GM19455 (cell line): ENCODE results near the gene UTP14C.
"Not testable (repeated sequence)": the region's sequence is repeated elsewhere in the genome, so short reads cannot be mapped to it uniquely, and the experiment has no call there.

Source experiments
- ATAC-seq: cut with Tn5 transposase; IDR thresholded peaks from one replicate; pipeline ENCODE4 v1.9.1; 2021; ENCODE audit not compliant: unreplicated experiment

Gene UTP14C

DNA sequence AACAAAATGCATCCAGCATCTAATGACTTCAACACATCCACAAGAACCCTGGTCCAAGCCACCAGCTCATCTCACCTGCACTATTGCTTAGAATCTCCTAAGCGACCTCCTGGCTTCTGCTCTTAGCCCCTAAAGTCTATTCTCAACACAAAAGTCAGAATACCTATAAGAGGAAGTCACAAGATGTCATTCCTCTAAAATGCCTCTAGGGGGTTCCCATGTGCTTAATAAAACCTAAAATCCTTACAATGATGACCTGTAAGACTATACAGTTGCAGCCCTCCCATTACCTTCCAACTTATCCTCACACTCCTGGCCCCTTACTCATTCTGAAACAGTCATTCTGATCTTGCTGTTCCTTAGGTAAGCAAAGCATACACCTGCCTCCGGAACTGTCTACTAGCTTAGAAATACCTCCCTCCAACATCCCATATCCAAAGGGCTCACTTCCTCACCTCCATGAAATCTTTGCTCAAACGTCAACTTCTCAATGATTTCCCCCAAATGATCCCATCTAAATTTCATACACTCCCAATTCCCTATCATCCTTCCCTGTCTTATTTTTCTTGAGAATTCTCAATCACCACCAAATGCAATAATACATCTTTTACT, 23.3 kb upstream of the UTP14C start:
- ATAC-seq, result peak; percentile 85

DNA sequence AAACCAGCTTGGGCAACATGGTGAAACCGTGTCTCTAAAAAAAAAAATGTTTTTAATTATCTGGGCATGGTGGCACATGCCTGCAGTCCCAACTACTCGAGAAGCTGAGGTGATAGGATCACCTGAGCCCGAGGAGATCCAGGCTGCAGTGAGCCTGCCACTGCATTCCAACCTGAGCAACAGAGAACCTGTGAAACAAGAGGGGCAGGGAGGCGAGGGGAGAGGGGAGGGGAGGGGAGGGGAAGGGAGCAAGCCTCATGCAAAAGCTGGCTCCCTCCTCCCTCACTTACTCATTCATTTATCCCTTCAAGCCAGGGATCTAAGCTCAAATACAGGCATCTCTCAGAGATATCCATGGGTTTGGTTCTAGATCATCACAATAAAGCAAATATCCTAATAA, 22.1 kb upstream of the UTP14C start:
- ATAC-seq, result no peak

DNA sequence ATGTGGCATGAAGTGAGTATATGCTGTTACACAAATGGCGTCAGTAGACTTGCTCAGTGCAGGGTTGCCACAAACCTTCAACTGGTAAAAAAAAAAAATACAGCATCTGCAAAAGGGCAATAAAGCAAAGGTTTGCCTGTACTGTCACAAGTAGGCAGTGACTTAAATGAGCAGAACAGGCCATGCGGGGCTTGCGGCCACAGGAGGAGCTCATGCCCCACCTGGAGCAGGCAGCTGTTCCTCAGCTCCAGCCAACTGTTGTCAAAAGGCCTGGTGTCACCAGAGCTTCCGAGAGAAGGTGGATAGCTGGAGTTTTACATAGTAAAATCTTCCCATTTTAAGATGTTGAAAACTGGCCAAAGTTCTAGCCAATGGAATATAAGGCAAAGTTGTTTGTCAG, 20.9 kb upstream of the UTP14C start:
- no peak for ATAC-seq

DNA sequence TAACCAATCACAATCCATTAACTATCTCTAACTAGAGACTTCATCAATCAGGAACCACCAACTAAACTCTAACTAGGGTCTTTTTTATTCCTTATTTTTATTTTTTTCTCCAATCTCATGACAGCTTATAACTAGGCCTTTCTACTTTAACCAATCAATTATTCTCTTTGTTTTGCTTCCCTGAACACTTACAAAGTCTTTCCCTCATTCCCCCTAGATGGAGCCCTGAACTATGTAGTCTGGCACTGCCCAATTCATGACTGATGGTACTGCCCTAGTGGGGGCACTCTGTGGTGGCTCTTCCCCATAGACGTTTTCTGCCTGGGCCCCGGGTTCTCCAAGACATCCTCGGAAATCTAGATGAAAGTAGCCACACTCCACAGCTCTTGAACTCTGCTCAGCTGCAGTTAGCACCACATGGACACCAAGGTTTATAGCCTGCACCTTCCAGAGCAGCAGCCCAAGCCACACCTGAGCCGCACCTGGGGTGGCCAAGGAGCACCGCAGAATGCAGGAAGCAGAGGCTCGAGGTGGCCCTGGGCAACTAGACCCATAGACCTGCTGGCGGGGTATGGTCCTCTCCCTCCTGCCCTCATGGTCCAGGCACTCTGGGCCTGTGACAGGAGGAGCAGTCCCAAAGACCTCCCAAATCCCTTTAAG, 19.9 kb upstream of the UTP14C start:
- no peak for ATAC-seq

- ATAC-seq, result no peak
Measured at GRCh38 chr13:52005841-52006522, 18.5 kb upstream of the UTP14C start.

DNA sequence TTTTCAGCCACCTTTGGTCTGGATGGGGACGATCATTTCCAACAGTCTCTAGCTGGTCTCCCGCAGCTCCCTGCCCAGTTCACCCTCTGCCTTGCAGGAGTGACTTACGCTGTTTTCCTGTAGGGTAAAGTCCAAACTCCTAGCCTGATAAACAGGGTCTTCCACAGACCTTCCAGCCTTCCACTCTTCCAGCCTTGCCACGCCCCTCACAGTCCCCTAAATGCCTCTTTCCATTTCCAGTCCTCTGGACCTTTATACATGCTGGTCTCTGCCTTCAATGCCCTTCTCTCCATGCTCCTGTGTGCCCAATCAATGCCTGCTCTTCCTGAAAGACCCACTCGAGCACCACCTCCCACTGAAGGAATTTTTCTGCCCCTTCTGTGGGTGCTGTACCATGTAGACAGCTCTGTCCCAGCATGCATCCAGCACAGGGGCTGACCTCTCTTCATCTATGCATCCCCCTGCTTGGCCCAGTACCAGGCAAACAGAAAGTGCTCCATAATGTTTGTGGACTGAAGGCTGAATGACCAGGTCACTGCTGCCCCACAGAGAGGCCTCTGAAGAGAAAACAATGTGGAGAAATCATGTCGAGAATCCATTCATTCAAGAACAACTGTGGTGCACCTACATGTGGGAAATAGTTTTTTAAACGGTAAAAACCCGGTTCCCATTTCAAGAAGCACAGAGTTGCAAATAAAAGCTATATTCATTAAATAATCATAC, 17.8 kb upstream of the UTP14C start:
- no peak for ATAC-seq

DNA sequence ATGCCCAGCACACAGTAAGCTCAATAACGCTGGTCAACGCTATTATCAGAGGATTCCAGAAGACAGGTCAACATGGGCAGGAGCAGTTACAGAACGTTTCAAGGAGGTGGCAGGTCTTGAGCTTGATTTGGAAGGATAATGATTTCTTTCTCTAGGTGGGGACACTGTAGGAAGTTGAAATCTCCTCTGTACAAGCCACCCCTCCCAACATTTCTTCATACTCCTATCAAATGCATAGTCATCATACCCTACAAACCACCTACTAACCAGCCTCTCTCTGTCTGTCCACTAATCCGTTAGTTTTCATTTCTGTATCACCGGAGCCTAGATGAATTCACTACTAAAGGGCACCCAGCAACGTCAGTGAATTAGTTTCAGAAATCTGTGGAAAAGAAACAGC, 14.5 kb upstream of the UTP14C start:
- ATAC-seq, result no peak

- peak; percentile 13 for ATAC-seq
Measured at GRCh38 chr13:52010890-52011631, 13.4 kb upstream of the UTP14C start, which contains the start of gene ATP7B. TSS of gene ATP7B (minus strand) at chr13:52011450. CDS start at chr13:52011337, 113 bp downstream.

DNA sequence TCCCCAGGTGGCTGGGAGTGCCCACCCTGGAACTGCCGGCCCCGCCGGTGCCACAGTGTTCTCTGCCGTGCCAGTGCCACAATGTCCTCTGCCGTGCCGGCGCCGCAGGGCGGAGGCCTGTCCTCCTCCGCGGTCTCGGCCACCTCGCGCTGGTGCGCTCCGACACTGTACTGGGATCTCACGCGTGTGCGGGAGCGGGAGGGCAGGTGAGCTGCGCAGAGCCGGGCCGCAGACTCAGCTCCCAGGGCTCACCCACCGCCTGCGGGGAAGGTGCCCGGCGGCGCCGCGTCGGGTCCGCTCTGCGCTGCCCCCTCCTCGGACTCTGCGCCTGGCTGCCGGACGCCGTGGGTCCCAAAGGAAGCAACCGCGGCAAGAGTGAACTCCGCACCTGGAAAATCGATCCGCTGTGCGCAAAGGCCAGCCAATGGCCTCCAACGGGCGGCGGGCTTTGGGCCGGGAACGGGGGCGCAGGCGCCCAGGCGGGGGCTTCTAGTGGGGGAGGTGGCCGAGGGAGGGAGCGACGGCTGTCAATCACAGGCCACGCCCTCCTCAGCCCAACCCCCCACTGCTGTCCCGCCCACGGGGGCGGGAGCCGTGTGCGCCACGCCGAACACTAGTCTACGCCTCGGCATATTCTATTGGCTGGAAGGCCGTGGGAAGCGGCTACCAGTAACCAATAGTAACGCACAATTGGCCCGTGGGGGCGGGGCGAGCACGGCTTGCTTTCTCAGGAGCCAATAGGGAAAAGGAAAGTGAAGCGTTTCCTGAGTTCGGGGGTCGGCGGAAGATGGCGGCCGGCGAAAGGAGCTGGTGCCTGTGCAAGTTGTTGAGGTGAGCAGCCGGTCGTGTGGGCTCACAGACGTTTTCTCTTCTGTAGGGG, 12.6 kb upstream of the UTP14C start, which contains the start of gene ALG11:
ALG11 (plus strand) TSS at position 767 of the 880 bp plus-strand sequence; CDS start at position 788, 21 bp downstream.
- peak; percentile 99 for ATAC-seq

DNA sequence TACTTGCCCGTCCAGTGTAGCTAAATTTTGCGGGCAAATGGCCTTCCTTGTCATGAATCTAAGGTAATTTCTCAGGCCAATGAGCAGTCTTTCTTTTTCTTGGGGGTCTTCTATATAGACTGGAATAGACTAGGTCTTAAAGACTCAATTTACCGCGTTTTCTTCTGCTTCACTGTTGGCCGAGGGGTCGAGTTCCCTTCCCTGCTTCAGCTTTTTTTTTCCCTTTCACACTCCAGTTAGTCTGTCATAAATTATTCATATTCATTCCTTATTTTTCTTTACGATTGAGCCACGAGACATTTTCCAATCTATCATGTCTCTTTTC, 12.0 kb upstream of the UTP14C start:
- ATAC-seq, result no peak

DNA sequence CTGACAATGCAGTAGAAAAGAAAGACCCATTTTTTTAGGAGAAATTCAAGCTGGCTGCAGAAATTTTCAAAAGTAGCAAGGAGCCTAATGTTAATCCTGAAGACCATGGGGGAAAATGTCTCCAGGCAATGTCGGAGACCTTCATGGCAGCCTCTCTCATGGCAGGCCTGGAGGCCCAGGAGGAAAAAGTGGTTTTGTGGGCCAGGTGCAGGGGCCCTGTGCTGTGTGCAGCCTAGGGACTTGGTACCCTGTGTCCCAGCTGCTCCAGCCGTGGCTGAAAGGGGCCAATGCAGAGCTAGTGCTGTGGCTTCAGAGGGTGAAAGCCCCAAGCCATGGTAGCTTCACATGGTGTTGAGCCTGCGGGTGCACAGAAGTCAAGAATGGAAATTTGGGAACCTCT, 8.2 kb upstream of the UTP14C start:
- no peak for ATAC-seq

DNA sequence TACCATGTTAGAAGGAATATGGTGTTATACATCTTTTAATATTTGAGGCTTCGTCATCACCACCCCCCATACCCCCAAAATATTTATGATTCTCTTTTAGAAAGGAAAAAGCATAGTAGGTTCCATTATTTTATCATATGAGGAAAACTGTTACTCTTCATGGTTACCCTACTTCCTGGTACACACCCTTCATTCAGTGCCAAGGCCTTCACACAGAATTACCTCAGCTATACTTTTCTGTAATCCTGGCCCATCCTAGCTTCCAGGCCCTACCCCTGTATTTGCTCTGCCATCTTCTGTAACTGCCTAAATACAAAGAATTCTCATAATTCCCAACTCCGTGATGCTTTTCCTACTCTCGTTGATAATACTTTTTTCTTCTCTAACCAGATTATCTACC, 4.3 kb upstream of the UTP14C start:
- ATAC-seq, result no peak

DNA sequence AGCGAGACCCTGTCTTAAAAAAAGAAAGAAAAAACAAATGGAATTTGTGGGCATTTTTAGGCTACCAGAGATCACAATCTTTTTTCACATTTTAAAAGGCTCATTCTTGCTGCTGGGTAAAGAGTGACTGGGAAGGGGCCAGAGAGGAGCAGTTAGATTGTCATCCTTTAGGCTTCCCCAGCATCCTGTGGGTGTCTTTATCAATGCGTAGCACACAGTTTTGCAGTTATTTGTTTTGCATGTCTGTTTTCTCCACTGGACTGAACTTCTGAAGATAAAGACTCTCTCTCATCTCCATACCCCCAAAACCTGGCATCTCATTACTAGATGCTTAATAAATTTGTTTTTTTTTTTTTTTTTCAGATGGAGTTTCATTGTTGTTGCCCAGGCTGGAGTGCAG, 2.1 kb upstream of the UTP14C start:
- ATAC-seq, result no peak

DNA sequence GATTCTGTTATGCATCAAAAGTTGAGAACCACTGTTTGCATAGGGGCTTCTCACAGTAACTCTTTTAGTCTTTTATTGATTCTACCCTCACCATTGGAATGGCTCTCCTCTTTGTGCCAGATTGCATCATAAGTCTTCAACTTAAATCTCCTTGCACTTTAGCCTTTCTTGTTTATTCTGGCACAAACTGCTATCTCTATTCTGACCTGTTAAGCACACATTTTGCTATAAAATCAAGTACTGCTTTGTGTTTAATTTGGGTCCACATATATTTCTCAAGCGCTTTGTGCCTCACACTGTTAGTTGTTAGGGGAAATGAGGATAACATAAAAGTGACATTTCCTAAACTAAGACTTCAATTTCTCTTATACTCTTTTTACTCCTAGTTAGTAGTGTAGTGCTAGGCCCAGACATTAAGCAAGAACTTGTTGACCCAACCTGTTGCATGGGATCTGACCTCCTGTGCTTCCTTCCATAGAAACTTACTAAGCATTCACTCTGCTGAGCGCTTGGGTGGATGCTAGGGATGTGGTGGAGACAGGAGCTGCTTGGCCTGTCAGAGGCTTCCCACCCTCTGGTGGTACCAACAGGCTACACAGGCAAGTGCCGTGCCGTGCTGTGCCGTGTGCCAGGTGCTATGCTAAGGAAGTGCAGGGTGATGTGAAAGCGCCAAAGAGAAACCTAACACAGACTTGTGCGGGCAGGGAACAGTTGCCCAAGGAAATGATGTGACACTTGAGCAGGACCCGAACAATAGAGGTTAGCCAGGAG, 1.2 kb downstream of the UTP14C start:
- no peak for ATAC-seq

- ATAC-seq, result no peak
Measured at GRCh38 chr13:52026246-52026626, 1.7 kb downstream of the UTP14C start.

DNA sequence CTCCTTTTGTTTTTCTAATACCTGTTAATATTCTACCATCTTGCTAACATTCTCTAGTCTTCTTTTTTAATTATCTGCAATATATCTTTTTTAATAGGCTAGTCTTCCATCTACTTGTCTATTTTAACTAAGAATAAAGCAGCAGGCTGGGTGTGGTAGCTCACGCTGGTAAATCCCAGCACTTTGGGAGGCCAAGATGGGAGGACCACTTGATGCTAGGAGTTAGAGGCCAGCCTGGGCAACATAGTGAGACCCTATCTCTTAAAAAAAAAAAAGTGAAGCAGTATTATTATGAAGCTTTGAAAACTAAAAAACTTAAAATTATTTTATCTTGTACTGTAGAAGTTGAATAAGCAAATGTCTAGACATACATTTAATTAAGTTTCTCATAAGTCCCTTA, 3.3 kb downstream of the UTP14C start:
- ATAC-seq, result no peak

- ATAC-seq, result no peak
Measured at GRCh38 chr13:52029569-52029968, 5.1 kb downstream of the UTP14C start.

DNA sequence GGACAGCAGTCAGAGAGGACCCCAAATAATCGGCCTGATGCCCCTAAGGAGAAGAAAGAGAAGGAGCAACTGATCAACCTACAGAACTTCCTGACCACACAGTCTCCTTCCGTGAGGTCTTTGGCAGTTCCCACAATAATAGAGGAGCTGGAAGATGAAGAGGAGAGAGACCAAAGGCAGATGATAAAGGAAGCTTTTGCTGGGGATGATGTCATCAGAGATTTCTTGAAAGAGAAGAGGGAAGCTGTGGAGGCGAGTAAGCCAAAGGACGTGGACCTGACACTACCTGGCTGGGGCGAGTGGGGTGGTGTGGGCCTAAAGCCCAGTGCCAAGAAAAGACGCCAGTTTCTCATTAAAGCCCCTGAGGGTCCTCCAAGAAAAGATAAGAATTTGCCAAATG, 5.9 kb downstream of the UTP14C start:
- ATAC-seq, result not testable (repeated sequence)

GRCh38 chr13:52033039-52033438, 8.5 kb downstream of the UTP14C start:
- ATAC-seq, result no peak
